OCI-M2 (cell line): ENCODE data around the gene MKNK2.
"Not testable (repeated sequence)": the region's sequence is repeated elsewhere in the genome, so short reads cannot be mapped to it uniquely, and the experiment has no call there.

Source experiments
- DNase-seq: peaks from one replicate; lab custom pipeline; 2025; ENCODE audit not compliant: unreplicated experiment; lab: John Stamatoyannopoulos, UW

MKNK2 gene

DNA sequence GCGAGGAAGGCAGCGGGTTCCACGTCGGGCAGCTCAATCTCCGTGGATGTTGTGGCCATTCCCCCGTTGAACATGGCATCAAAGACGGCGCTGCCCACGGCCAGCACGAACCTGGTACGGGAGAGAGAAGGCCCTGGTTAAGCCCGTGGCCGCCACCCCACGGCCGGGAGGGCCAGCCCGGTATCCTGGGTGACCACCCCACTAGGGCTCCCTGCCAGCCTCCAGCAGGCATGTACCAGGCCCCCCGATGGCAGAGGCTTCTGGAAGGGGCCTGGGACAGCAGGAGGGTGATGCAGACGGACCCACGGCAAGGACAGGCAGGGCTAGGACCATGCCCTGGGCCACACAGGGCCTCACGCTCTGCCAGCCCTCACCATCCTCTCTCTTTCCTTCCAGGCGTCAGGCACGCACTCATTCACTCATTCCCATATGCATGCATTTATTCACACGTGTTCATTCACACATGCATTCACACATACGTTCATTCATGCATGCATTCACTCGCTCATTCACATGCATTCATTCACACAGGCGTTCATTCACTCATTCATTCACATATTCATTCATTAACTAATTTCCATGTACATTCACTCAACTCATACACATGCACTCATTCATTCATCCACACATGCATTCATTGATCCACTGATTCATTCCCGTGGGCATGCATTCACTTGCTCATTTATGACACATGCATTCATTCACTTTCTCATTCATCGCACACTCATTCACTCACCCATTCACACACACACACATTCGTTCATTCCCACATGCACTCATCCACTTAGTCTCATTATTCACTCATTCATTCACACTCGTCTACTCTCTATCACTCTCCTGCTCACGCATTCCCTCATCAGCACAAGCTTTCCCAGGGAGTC lies 53.5 kb downstream of the MKNK2 start:
- DNase-seq, result no peak

DNA sequence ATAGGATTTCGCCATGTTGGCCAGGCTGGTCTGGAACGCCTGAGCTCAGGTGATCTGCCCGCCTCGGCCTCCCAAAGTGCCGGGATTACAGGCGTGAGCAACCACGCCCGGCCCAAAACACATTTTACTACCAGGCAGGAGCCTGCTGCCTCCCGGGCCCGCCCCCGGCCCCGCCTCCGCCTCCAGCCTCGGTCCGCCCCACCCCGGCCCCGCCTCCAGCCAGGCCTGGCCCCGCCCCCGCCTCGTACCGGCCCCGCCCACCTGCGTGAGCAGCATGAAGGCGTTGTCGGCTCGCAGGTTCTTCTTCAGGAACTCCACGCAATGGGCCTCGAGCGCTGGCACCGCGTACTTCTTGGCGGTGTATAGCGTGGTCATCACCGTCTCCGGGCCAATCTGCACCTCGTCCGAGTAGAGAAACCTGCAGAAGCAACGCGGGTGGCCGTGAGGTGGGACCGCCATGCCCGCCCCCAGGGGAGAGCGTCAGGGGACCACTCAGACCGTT lies 58.2 kb downstream of the MKNK2 start:
- no peak for DNase-seq

DNA sequence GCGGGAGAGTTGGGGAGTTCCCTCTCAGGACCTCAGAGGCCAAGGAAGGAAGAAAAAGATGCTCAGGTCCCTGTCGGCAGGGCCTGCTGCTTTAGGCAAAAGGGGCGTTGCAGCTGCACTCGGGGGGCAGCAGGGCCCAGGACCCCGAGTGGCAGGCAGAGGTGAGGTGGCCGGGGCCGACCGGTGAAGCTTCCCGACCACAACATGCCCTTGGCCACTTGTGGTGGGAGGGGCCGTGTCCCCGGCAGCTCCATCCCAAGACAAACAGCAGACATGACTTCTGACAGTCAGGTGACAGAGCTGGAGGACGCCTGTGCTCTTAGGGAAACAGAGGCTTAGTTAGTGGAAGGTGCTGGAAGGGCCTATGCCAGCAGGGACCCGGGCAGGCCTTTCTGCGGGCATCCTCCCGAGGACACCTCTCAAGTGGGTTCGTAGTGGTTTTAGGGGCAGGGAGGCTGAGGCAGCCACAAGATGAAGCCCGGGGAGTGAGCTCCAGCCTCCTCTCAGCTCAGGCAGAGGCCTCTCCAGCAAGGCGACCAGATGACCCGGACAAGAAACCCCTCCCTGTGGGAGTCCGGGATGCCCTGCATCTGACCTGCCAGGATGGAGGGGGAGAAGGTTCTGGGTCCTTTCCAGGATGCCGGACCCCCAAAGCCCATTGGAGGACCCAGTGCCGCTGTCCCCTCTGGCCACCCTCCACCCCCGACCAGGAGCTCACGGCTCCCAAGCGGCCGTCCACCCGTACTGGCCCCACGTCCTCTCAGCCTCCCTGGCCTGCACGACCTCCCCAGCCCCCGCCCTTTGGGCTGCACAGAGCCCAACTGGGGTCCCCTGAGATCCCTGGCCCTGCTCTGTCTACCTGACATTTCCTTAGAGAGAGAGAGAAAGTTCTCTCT lies 59.8 kb downstream of the MKNK2 start:
- DNase-seq, result no peak

DNA sequence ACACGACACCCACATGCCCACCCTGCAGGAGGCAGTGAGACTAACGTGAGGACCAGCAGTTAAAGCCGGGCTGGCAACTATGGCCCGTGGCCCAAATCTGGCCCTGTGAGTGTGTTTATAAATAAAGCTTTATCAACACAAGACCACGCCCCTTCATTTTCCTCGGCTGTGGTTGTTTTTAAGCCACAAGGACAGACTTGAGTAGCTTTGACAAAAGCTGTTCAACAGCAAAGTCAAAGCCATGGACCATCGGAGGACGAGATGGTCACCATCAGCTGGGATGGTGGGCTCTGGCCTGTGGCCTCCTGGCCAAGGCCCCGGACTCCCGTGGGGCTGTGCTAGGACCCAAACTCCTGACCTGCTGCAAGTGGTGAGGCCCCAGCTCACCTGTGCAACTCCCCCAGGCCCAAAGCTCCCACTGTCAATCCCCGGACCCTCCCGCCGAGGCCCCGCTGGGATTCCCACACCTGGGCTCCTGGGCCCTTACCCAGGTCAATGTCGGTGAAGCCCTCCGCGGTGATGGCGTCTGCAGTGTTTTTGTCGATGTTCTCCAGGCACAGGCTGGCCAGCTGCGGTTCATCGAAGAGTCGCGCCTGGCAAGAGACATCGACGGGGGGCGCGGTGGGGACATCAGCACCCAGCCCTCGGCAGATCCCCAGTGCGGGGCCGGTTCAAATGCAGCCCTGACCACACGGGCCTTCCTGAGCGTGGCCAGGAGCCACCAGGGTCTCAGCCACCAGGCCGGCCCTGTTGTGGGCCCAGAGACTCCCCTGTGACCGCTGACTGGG lies 60.6 kb downstream of the MKNK2 start:
- no peak for DNase-seq

DNA sequence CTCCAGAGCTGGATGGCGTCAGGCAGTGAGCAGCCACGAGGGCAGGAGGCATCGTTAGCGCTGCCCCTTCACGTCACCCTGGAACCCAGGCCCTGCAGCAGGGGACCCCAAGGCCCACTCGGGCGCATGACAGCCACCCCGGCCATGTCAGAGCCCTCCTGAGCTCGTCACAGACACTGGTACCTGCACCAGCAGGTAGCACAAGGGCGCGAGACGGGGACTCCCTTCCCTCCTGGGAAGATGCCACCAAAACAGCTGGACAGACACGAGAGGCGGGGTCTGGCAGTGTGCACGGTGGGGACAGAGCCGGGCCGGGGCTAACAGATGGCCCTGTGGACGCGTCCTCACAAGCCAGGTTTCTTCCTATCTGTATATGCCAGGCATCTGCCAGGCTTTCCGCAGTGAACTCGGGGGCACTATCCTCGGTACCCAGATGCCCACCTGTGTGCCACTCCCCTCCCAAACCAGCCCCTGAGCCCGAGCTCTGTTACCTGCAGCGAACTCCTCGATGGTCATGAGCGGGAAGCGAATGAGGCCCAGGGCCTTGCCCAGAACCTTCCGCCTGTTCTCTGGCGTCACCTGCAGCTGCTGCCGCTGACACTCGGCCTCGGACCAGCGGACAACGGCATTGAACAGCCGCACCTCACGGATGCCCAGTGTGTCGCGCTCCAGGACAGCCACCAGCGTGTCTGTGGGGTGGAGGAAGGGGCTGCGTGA lies 61.4 kb downstream of the MKNK2 start:
- no peak for DNase-seq

DNA sequence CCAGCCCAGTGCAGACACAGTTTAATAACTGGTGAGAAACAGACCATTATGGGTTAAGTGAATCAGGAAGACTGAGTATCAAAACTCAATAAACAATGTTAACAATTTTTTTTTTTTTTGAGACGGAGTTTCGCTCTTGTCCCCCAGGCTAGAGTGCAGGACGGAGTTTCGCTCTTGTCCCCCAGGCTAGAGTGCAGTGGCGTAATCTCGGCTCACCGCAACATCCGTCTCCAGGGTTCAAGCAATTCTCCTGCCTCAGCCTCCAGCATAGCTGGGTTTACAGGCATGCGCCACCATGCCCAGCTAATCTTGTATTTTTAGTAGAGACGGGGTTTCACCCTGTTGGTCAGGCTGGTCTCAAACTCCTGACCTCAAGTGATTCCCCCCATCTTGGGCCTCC lies 62.6 kb downstream of the MKNK2 start:
- not testable (repeated sequence) for DNase-seq
